RKO (cell line): Measurements from ENCODE around the gene MGAT5B.

Source experiments
- DNase-seq: peaks from one replicate; pipeline ENCODE4 v3.0.0-alpha.2; 2016; ENCODE audit warnings: low spot score

MGAT5B gene

GRCh38 chr17:76880268-76880667, 12.1 kb downstream of the MGAT5B start:
- DNase-seq: no peak

- no peak for DNase-seq
Observed at GRCh38 chr17:76880971-76881370, 12.8 kb downstream of the MGAT5B start.

- no peak for DNase-seq
Observed at GRCh38 chr17:76881408-76881807, 13.2 kb downstream of the MGAT5B start.

- DNase-seq: no peak
Observed at GRCh38 chr17:76881966-76882365, 13.8 kb downstream of the MGAT5B start.

GRCh38 chr17:76883744-76884525, 15.7 kb downstream of the MGAT5B start:
- DNase-seq: no peak

- no peak for DNase-seq
Observed at GRCh38 chr17:76884995-76885893, 17.0 kb downstream of the MGAT5B start.

- DNase-seq: no peak
Observed at GRCh38 chr17:76885894-76886290, 17.7 kb downstream of the MGAT5B start.

GRCh38 chr17:76886395-76886794, 18.2 kb downstream of the MGAT5B start:
- DNase-seq: no peak

- no peak for DNase-seq
Observed at GRCh38 chr17:76887802-76888201, 19.6 kb downstream of the MGAT5B start.

GRCh38 chr17:76888661-76889060, 20.5 kb downstream of the MGAT5B start:
- no peak for DNase-seq

GRCh38 chr17:76889323-76889722, 21.1 kb downstream of the MGAT5B start:
- DNase-seq: no peak

- no peak for DNase-seq
Observed at GRCh38 chr17:76892329-76892728, 24.1 kb downstream of the MGAT5B start.

- DNase-seq: no peak
Observed at GRCh38 chr17:76893623-76894334, 25.6 kb downstream of the MGAT5B start.

- DNase-seq: no peak
Observed at GRCh38 chr17:76894842-76895241, 26.6 kb downstream of the MGAT5B start.

GRCh38 chr17:76897023-76897422, 28.8 kb downstream of the MGAT5B start:
- no peak for DNase-seq

- DNase-seq: no peak
Observed at GRCh38 chr17:76899414-76899813, 31.2 kb downstream of the MGAT5B start.

GRCh38 chr17:76900723-76901122, 32.5 kb downstream of the MGAT5B start:
- no peak for DNase-seq

GRCh38 chr17:76901542-76902197, 33.5 kb downstream of the MGAT5B start:
- no peak for DNase-seq

GRCh38 chr17:76902476-76902875, 34.3 kb downstream of the MGAT5B start:
- DNase-seq: no peak

GRCh38 chr17:76903631-76904030, 35.4 kb downstream of the MGAT5B start:
- no peak for DNase-seq

GRCh38 chr17:76904116-76904515, 35.9 kb downstream of the MGAT5B start:
- DNase-seq: no peak

GRCh38 chr17:76905036-76905435, 36.8 kb downstream of the MGAT5B start:
- no peak for DNase-seq
